HG03521 (cell line): ENCODE results near the gene SLC49A4.

Source experiments
- ATAC-seq: cut with Tn5 transposase; IDR thresholded peaks from one replicate; pipeline ENCODE4 v1.9.1; 2021; ENCODE audit warnings: mild to moderate bottlenecking, moderate library complexity; ENCODE audit not compliant: unreplicated experiment

The SLC49A4 gene

DNA sequence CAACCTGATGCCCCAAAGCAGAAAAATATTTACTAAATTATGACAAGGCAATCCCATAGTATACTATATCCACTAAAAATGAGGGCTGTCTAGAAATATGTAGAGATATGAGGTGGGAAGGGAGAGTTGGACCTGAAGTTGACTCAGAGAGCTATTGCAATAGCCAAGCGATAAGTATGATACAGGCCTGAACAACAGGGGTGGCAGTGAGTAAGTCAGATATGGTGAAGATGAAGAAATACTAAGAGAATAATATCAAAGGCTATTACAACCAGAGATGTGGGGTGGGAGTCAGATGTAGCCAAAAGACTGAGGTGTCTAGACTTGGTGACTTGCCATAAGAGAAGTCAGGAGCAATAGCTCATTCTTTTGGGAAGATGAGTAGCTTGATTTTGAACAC, 10.4 kb upstream of the SLC49A4 start:
- ATAC-seq: no peak

- no peak for ATAC-seq
Observed at GRCh38 chr3:122785231-122785630, 9.6 kb upstream of the SLC49A4 start.

DNA sequence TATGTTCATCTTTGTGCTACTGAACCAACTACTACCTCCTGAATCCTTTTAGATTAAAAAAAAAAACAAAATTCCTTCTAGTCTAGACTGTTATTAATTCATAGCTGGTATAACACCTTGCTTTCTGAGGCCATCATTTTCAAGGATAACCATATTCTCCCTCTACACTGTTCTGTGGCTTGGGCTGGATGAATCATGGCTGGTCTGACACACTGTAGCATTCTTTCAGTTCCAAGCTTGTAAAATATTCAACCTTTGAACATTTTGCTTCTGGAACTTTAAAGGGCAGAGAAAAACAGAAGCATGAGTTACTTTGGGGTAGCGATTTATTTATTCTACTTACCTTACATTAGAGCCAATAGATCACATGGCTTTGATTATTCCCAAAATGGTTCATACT, 8.8 kb upstream of the SLC49A4 start:
- no peak for ATAC-seq

DNA sequence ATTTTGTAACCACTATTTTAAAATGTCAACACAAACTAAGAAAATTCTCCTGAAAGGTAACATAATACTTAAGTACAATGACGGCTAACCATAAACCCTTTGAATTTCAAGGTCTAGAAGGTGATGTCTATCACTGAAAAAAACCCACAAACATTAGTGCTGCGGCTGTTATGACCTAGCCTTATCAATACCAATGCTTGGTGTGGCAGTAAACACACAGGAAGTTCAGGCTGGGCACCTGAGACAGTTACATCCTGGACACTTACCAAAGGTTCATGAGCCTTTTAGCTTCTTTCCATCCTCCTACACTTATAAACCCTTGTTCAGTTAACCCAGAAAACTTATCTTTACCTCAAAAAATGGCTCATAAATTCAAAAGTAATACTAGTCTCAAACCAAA, 7.0 kb upstream of the SLC49A4 start:
- no peak for ATAC-seq

DNA sequence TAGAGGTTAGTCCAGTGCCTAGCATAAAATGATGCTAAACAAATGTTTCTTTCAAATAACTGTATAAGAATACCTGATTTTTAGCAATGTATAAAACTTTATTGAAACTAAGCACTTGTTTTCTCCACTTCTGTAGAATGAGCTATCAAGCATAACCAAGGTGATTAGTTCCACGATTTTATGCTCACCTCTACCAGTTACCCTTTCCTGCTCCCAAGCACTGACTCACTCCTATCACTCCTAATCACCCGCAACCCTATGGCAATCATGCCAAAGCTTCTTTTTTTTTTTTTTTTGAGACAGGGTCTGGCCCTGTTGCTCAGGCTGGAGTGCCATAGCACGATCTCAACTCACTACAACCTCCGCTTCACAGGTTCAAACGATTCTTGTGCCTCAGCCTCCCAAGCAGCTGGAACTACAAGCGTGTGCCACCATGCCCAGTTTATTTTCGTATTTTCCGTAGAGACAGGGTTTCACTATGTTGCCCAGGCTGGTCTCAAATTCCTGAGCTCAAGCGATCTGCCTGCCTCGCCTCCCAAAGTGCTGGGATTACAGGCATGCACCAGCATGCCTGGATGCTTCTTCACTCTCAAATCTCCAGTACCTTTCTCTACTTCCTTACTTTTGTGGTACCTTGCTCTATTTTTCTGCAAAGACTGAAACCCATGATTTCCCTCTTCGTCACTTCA, 5.1 kb upstream of the SLC49A4 start:
- no peak for ATAC-seq

DNA sequence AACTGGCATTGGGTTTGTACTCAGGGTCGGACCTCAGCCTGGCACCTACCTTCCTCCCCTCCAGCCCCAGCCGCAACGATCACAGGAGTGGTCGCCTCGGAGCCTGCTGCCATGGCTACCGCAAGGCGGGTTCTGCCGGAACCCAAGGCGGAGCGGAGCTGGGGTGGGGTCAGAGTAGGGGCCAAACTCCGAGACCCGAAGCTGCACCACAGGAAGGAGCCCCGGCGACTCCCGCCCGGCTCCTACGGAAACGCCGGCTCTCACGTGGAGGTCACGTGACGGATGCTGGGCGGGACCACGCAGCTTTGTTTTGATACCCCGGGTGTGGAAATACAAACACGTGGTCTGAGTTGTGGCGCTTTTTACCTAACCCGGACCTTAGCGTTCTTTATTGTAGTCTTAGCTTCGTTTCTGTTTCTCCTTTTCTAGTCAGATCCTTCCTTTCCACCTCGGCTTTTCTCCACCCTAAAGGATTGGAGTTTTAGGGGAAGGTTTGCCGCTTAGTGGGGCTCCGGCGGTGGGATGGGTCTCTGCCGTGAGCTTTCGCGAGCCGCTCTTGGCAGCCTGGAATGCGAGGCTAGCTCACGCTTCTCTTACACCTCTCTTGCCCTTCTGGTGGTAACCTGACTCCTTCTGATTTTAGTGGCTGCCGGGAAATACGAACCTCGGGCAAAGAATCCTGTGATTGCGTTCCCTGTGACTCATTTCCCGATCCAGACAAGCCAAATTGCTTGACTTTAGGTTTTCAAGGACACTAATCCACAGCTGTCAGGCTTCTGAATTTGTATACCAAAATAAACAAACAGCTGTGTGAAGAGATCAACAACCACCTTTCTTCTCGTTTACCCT, 1.1 kb upstream of the SLC49A4 start, which contains the start of gene HSPBAP1:
TSS of gene HSPBAP1 (minus strand) at position 264 of the 849 bp plus-strand sequence. CDS start at position 113, 151 bp downstream.
- ATAC-seq: peak; percentile 50

DNA sequence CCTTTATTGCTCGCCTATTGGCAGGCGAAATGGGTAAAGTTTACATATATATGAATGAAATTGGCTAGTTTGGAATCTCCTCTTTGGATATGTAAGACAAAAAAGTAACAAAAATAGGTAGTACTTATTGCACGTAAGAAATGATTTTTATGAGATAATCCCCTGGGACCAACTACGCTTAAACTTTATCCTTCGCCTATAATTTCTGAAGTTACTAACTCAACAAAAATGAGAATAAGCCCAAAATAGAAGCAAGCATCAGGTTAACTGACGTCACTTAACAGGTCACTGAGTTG, 438 bp upstream of the SLC49A4 start:
- ATAC-seq: no peak

GRCh38 chr3:122795674-122796195, 866 bp downstream of the SLC49A4 start:
- ATAC-seq: no peak

- no peak for ATAC-seq
Observed at GRCh38 chr3:122797291-122797690, 2.4 kb downstream of the SLC49A4 start.

DNA sequence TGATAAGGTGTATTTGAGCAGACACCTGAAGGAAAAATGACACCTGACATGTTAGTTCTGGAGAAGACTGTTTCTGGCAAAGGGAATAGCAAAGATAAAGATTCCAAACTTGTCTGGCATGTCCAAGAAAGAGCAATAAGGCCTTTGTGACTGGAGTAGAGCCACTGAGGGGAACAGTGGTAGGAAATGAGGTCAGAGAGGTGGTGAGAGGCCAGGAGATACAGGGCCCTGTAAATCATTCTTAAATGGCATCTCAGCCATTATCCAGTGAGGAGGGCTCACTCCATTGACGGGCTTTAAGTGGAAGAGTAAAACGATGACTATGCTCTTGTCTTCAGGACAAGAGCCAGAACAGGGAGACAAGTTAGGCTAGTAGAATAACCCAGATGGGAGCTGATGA, 4.5 kb downstream of the SLC49A4 start:
- no peak for ATAC-seq

GRCh38 chr3:122800031-122800430, 5.2 kb downstream of the SLC49A4 start:
- no peak for ATAC-seq

DNA sequence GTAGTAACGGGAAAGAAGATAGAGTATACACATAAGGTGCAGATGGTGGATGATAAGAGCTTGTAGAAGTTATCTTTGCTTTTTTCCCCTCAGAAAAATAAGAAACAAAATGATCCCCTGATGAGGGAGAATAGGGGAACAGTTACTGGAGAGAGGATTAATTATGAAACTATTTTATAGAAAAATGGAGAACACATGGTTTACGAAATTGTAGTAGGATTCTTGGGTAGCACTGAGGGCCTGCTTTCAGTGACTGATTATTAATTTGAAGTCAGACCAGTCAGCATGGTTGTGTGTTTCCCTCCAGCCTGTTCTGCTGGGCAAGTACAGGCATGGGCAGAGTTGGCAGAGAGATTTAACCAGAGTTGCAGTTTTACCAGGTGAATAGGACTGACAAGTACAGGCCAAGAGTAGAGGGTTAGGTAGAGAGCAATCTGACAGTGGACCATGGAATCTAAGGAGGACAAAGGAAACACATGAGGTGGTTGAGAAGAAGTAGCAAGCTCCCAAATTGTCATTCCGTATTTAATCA, 5.9 kb downstream of the SLC49A4 start:
- ATAC-seq: no peak

- ATAC-seq: no peak
Observed at GRCh38 chr3:122802323-122802722, 7.5 kb downstream of the SLC49A4 start.

- ATAC-seq: no peak
Observed at GRCh38 chr3:122803977-122804376, 9.1 kb downstream of the SLC49A4 start.

DNA sequence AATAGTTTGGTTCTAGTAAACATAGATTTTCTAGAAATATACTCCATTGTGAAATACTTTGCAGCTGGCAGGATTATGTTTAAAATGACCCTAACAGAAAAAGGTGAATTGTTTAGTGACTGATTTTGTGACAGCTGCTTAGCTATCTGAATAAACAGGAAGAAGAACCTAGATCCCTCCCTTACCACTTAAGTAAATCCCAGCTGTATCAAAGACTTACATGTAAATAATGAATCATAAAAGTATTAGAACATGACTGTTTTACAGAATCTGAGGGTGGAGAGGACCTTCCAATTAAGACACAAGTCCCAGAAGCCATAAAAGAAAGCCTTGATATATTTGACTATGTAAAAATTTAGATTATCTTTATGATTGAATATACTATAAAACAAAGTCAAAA, 15.9 kb downstream of the SLC49A4 start:
- ATAC-seq: no peak

DNA sequence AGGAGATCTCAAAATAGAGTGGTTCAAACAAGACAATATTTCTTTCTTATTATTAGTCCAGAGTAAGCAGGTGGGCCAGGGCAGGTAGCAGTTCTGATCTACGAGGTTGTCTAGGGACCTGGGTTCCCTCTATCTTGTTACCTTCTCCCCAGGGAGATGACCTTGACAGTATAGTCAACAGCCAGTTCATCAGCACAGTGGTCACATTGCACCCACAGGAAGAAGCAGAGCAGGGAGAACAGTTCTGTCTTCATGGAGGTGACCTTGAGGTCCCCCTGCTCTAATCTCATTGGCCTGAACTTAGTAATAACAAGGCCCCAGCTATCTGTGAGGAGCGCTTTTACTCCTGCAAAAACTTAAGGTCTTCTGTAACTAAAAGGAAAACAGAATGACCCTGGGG, 21.7 kb downstream of the SLC49A4 start:
- ATAC-seq: no peak

DNA sequence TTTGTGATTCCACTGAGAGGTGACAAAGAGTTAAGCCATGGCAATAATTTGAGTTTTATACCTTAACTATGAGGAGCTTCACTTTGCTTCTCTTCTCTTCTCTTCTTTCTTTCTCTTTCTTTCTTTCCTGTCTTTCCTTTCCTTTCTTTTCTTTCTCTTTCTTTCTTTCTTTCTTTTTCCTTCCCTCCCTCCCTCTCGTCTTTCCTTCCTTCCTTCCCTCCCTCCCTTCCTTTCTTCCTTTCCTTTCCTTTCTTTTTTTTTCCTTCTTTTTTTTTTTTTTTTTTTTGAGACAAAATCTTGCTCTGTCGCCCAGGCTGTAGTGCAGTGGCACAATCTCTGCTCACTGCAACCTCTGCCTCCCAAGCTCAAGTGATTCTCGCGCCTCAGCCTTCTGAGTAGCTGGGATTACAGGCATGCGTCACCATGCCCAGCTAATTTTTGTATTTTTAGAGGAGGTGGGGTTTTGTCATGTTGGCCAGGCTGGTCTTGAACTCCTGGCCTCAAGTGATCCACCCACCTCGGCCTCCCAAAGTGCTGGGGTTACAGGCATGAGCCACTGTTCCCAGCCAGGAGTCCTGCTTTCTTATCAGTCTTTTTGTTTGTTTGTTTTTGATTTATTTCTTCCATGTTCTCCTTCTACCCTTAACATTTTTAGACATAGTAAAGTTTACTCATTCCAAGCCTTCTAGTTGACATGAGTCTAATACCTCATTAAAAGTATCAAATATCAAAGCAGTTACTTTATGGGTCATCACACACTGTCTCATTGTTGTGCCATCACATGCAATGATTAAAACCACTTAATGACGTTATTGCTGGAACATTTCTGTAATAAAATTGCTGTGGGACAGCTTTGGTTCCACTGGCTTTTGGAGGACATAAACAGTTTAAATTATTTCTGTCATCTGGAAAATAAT, 29.9 kb downstream of the SLC49A4 start:
- ATAC-seq: no peak

DNA sequence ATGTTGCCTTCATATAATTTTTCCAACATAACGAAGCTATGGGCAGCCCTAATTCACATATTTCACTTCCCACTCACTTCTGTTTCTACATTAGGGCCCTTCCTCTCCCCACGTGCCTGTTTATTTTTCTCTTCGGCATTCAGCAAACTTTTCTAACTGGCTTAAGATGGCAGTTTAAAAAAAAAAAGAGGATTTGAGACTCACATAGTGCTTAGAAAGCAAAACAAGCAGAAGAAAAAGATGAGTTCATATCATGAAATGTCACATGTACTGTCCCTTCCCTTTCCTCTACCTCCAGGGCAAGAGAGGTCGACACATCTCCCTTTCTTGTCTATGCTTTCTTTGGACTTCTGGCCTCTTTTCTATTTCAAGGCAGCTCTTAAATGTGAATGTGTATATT, 30.6 kb downstream of the SLC49A4 start:
- no peak for ATAC-seq

DNA sequence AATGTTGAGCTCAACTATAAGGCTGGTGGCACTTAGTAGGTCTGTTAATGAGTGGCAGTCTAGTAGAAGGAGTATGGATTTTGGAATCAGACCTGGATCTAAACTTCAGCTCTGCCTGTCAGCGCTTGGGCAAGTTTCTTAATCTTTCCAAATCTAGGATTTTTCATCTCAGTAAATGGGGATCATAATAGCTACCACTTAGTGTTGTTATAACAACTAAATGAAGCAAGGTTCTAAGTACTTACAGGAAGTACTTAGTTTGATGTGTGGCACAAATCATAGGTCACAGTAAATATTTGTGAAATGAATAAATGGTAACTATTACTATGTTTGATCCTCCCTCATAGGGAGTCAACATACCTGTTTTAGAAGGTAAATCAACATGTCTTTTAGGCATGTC, 31.4 kb downstream of the SLC49A4 start:
- no peak for ATAC-seq

GRCh38 chr3:122828281-122828680, 33.4 kb downstream of the SLC49A4 start:
- ATAC-seq: no peak

- ATAC-seq: no peak
Observed at GRCh38 chr3:122835590-122835989, 40.7 kb downstream of the SLC49A4 start.
